DMS 273 (cell line): ENCODE results near the gene KIAA0513.
"Not testable (repeated sequence)": the region's sequence is repeated elsewhere in the genome, so short reads cannot be mapped to it uniquely, and the experiment has no call there.

ENCODE experiments used
- DNase-seq: peaks from one replicate; lab custom pipeline; 2025; ENCODE audit not compliant: unreplicated experiment; lab: John Stamatoyannopoulos, UW

KIAA0513 gene

DNA sequence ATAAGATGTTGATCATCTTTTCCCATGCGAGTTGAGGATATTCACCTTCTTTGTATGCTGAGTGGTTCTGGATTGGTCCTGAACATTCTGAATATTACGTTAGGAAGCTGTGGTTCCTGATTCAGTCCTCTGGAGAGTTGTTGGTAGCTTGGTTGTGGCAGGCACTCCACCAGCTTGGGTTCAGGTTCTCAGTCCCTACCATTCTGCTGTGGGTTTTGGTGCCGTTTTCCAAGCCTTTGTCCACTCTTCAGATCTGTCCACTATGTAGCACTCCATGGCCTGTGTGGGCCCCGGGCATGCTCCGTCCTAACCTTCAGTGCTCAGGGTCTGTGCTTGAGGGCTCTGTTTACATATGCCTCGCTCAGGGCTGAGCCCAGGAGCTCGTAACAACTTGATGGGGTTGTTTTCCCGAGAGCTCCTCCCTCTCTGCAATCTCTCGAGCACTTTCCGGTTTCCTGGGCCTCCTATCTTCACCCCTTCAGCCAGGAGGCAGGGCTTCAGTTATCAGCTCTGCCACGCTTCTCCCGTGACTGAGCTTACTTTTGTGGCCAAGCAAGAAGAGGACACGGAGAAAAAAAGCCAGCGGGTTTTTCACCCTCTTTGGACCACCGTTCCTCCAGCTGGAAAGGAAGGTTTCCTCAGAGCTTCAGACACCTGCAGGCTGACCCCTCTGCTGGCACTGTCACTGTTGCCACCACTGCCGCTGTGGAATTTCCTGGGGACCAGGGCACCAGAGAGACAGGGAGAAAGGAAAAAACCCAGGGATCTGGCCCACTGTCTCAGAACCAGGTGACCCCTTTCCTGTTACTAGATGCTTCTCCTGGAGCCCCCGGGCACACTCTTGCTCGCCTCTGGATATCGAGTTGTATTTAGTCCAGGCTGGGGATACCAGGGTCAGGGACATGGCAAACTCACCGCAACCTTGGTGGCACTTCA lies 19.6 kb downstream of the KIAA0513 start:
- DNase-seq = no peak

DNA sequence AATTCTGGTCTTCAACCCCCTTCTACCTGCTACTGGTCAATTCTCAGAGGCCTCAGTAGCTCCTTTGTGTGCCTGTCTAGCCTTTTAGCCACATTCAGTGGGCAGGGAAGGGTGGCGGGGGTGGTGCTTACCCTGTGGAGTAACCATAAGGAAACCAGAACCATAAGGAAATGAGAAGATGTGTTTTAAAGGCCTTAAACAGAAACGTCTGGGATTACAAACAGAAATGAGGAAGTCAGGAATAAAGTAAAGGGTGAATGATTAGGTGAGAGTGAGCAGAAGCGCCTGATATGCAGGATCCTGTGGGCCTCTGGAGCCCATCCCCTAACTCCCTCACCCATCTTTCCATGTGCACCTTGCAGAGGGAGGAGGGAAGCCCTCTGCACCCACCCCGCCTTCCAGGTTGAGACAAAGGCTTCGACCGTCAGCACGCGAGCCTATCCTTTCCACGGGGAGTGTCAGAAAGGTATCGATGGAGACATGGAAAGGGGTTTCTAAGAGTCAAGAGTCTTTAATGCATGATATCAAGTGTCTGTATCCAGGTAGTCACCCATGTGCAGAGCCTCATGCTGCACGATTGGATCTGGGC lies 20.4 kb downstream of the KIAA0513 start:
- no peak for DNase-seq

DNA sequence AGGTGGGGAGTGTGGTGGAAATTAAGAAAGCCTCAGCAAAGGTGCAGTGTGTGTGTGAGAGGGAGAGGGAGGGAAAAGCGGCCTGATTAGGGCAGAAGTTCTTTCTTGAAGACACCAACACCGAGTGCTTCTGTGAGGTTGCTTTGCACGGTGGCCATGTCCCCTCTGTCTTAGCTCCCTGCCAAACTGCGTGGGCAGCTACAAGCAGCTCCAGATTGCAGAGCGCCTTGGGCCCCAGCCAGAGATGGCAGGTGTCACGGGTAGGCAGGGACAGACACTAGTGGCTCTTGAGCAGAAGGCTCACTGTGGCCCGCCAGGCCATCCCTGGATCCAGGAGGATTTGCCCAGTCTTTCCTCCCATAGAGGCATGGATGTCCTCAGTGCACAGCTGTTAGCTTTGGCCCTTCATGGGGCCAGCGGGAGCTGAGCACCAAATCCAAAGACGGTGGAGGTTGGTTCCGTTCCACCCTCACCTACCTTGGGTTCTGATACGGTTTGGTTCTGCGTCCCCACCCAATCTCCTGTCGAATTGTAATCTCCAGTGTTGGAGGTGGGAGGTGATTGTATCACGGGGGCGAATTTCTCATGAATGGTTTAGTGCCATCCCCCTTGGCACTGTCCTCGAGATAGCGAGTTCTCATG lies 21.4 kb downstream of the KIAA0513 start:
- DNase-seq = peak; percentile 73

DNA sequence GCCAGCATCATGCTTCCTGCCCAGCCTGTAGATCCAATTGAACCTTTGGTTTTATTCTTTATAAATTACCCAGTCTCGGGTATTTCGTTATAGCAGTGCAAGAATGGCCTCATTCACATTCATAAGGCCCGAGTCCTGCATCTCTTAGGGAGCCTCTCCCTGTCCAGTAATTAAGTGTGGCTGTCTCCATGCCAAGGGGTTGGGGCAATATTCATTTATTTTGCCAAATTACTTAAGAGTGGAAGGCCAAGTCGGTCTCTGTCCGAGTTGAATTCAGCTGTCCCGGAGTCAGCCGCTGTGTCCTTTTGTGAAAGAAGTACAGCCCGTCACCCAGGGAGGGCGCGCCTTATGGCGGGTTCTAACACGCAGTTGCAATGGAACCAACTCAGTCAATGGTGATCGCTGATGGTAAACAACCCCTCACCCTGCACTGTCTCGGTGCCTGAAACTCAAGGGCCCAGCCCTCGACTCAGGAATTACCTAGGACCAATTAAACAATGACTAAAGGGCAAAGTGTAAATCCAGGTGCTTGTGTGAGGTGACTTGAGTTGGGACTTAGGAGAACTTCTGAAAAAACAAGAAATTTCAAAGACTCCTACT lies 22.2 kb downstream of the KIAA0513 start:
- DNase-seq = no peak

DNA sequence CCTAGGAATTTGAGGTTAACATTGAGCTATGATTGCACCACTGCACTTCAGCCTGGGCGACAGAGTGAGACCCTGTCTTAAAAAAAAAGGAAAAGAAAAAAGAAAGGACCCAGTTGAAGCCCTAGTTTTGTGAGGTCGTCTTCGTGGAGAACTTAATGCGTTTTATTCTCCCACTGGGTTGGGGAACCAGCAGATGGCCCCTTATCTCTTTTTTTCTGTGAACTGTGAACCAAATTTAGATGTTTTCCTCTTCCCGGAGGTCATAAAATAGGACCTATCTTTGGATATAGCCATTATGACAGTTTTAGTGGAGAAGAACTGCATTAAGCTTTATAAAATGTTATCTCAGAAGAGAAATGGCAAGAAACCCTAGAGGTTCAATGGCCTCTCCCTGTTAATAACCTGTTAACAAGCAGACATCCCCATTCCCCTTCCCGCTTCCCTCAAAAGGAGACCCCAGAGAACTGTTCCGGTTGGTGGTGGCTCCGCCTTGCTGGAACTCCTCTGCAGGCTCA lies 23.5 kb downstream of the KIAA0513 start:
- no peak for DNase-seq

DNA sequence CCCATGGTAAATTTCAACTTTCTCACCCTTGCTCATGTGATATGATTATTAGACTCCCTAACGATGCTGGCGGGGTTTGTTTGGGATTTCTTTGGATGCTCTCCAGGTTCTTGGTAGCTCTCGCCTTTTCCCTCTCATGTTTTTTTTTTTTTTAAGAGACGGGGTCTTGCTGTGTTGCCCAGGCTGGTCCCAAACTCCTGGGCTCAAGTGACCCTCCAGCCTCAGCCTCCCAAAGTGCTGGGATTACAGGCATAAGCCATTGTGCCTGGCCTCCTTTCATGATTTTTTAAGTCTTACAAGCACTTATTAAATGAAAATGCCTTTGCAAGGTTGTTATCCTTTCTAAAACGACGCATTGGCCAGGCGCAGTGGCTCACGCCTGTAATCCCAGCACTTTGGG lies 24.1 kb downstream of the KIAA0513 start:
- no peak for DNase-seq

DNA sequence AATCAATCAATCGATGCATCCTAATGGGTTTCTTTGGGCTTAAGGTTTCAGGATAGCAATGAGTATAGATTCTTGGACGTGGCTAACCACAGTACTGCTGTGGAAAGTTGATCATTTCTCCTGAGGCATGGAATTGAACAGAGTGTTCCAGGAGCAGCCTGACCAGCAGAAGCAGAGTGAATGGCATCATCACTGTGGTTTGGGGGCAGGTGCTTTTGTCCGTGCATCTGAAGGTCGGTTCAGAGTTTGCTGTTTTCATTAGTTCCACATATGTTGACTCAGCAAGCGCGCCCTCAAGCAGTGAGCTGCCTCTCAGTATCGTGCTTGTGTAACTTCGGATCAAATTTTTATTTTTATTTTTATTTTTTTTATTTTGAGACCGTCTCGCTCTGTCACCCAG lies 24.9 kb downstream of the KIAA0513 start:
- no peak for DNase-seq

DNA sequence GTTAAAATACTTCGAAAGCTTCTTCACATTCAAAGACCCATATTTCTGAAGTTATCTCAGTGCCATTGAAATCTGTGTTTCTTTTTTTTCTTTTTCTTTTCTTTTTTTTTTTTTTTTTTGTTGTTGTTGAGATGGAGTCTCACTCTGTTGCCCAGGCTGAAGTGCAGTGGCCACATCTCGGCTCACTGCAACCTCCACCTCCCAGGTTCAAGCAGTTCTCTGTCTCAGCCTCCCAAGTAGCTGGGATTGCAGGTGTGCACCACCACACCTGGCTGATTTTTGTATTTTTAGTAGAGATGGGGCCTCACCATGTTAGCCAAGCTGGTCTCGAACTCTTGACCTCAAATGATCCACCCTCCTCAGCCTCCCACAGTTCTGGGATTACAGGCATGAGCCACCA lies 26.7 kb downstream of the KIAA0513 start:
- DNase-seq = not testable (repeated sequence)

DNA sequence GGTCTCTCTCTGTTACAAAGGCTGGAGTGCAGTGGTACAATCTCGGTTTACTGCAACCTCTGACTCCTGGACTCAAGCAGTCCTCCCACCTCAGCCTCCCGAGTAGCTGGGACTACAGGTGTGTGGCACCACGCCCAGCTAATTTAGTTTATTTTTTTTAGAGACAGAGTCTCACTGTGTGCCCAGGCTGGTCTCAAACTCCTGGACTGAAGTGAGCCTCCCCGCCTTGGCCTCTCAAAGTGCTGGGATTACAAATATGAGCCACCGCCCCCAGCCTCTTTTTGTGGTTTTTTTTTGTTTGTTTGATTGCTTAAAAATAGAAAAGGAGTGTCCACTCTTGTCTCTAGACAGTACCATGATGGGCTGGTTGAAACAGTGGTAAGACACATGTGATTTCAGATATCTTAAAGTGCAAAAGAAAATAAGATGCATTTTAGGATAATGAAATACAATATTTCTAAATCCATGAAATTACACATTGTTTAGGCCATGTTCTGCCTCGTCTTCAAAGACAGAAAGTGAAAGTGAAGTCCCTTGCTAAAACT lies 27.4 kb downstream of the KIAA0513 start:
- DNase-seq = no peak

DNA sequence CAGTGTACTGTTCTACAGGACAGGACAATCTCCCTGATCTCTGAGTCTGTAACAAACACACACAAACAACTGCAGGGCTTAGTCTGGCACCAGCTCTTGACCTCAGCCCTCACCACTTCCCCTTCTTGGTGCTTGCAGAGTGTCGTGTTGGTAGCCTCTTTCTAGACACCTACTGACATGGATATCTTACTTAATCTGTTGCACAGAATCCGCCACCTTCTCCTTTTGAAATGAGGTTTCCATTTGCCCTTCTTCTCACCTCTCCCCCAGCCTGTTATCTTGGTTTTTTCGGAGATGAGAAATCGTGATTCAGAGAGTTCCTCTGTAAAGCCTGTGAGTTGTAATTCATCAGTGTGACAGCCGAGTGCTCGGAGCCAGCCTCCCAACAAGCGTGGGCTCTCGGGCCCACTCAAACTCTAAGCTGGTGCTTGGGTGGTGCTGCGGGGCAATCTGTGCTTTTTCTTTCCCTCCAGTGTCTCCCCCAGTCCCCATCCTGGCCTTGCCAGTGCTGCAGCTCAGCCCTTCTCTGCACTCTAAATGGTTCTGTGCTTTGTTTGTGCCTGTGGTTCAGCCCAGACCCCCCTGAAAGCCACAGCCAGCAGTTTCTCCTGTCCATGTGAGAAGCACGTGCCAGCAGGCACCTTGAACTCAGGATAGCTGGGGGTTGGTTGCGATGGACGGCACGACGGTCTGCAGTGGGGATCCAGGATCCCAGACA lies 28.1 kb downstream of the KIAA0513 start:
- DNase-seq = no peak

DNA sequence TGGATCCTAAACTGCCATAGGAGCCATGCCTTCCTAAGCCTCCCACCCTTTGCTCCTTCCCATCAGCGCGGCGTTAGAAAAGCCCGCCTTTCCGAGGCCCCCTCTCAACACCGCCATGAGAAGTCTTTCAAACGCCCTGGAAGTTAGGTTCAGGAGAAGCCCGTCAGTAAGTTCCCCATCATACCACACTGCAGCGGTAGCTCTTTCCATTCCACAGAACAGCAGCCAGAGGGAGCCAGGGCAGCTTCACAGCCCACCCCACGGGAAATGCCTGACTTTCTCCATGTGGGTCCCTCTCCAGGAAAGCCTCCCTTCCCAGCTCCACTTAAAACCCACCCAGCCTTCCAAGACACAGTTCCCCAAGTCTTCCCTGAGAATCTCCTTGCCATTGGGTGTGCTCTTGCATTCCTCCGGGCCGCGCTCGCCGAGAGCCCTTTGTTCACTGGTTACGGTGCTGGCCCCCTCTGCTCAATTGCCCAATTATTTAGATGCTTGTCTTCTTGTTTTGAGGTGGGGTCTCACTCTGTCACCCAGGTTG lies 28.7 kb downstream of the KIAA0513 start:
- peak; percentile 32 for DNase-seq

DNA sequence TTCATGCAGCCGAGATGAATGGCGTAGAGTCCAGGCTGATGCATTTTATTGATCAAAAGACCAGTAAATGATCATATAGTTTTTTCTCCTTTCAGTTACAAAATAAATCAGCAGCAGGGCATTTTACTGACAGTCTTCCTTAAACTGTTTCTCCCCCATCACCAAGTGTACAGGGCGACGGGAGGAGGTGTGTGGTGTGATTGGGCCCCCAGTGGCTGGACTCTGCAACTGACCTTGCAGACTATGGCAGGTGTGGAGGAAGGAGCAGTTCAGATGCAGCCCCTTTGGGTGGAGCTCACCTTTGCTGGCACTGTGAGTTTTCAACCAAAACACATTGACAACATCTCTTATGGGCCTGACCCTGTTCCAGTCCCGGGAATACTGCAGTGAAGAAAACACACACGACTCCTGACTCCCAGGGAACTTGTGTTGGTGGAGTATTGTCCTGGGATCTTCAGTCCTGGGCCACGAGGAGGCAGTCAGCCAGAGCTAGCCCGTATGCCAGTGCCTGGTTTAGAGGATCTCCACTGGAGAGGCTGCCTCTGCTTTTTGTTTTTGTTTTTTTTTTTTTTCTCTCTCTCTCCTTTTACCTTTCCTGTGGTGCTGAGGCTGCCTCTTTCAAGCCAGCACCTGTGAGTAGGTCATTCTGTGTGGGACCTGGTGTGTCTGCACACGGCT lies 29.8 kb downstream of the KIAA0513 start:
- DNase-seq = peak; percentile 50

DNA sequence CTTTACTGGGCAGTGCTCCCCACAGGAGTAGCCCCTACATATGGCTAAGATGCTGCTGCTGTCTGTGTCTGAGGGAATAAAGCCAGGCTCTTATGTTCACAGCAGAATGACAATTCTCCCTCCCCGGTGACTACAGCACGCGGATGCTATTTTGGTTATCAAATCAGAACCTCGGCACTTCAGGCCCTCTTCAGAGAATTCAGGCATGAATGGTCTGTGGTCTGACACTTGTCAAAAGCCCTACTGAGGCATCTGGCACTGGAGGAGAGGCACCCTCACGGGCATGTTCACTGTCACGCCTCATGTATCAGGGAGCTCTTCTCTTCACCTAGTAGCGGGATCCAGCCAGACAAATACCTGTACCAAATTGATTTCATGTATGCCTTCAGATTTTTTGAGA lies 30.4 kb downstream of the KIAA0513 start:
- no peak for DNase-seq

DNA sequence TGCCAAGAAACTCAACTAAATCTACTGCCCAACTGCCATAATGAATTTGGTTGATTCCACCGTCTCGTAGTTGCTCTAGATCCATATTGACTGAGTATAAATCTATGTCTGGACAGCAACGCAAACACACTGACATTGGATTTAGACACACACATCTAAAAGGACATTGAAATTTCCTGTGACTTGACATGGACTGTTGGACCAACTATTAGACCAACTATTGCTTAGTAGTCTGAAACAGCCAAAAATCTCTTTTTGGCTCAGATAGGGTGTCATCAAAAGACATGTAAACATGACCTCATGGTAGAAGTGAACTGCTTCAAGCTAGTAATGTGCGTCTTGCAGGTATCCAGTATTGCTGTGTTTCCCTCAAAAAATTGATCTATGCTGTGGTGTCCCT lies 31.3 kb downstream of the KIAA0513 start:
- no peak for DNase-seq

DNA sequence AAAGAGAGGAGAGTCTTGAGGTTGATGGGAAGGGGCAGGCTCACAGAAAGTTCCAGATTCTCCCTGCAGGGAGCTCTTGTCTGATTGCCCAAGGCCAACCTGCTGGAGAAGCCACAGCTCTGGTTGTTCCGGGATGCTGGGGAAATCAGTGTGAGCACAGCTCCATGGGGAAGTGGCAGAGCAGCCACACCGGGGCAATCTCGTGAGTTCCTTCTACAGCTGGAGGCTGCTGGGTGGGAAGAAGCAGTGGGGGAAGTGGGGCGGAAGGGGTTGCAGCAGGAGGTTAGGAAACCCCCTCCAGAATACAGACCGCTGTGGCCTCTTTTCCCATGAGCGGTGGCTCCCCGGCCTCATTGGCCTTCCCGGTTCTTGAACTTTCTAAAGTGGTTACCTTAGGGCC lies 34.0 kb downstream of the KIAA0513 start:
- no peak for DNase-seq

DNA sequence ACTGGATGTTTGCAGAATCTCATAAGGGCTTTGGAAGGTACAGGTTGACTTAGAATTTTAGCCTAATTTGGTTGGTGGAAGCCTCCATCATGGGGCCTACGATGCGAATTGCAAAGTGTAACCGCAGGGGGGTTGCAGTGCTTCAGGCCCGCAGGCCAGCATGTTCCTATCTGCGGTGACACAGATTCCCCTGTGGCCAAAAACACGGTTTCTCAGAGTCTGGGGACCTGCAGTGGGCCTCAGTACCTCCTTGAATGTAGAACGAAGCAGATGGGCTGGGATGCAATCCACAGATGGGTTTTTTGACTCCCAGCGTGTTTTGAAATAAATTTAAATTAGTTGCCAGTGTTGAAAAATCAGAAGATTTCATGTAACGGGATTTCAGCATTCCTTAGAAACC lies 34.7 kb downstream of the KIAA0513 start:
- no peak for DNase-seq

DNA sequence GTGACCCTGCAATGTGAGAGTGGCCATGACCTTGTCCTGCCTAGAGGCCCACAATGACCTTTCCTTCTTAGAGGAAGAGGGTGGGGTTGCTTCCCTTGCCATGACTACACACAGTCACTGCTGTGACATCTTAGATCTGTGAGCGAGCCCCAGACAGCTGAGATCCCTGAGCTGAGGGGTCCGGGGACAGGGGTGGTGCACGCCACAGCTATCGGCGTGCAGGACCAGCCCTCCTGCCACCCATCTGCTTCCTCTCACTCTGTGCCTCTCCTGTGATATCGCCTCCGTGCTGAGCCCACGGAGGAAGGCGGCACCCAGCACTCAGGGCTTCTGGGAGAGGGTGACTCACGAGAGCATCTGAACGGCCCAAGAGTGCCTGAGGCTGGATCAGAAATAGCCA lies 35.2 kb downstream of the KIAA0513 start:
- DNase-seq = no peak

DNA sequence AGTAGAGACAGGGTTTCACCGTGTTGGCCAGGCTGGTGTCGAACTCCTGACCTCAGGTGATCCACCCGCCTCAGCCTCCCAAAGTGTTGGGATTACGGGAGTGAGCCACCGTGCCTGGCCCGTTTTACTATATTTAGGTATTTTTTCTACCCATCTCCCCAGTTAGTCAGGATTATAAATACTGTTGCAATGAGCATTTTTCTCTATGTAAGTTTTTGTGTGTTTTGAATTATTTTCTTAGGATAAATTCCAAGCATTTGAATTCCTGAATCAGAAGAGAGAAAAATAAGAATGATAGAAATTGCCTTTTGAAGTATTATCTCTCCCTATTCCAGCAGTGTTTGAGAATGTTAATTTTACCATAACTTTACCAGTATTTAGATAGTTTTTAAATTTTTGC lies 36.6 kb downstream of the KIAA0513 start:
- no peak for DNase-seq

DNA sequence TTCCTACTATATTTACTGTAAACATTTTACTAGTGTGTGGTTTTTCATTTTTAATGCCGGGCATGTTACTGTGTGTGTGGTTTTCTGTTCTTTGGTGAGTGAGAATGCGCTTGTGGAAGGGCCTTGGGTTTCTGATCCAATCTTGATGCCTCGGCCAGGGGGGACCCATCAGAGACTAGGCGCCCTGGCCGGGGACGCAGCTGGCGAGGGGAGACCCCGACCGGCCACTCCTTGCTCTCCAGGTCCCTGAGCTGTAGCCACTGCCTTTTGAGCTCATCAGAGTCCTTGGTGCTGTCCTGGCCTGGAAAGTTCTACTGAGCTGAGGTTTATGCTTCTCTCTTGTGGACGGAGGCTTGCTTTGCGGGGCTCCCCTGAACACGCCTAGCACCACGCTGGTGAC lies 37.5 kb downstream of the KIAA0513 start:
- no peak for DNase-seq
